BE2C (cell line): ENCODE data around the gene NEO1.

Experiments used
- DNase-seq: peaks from one replicate; pipeline ENCODE4 v3.0.0-alpha.2; 2020
- H3K27me3 ChIP-seq: fragments of 250-450 bp; sonication (Bioruptor Pico); 2 replicates; pipeline ENCODE4 v1.5.1; 2020; ENCODE audit warnings: mild to moderate bottlenecking
- H3K36me3 ChIP-seq: fragments of 250-450 bp; sonication (Bioruptor Pico); 2 replicates; pipeline ENCODE4 v1.5.1; 2020; ENCODE audit warnings: mild to moderate bottlenecking
- H3K4me1 ChIP-seq: fragments of 250-450 bp; sonication (Bioruptor Pico); 2 replicates; pipeline ENCODE4 v1.5.1; 2020
- H3K4me3 ChIP-seq: 2 replicates; pipeline ENCODE4 v1.5.1; 2011; ENCODE audit warnings: low read depth, low read length
- H3K9me3 ChIP-seq: fragments of 250-450 bp; sonication (Bioruptor Pico); 2 replicates; pipeline ENCODE4 v1.5.1; 2020
- TF ChIP-seq, protein P1 (sequence below): IDR thresholded peaks from 2 replicates; pipeline ENCODE4 v1.5.1; 2012; ENCODE audit warnings: mild to moderate bottlenecking, low read depth, low read length

Gene NEO1

GRCh38 chr15:73034221-73034620 lies 18.0 kb upstream of the NEO1 start:
- no peaks in the 10 kb centered on the region for H3K4me1 ChIP-seq
- TF ChIP-seq, protein P1, sequence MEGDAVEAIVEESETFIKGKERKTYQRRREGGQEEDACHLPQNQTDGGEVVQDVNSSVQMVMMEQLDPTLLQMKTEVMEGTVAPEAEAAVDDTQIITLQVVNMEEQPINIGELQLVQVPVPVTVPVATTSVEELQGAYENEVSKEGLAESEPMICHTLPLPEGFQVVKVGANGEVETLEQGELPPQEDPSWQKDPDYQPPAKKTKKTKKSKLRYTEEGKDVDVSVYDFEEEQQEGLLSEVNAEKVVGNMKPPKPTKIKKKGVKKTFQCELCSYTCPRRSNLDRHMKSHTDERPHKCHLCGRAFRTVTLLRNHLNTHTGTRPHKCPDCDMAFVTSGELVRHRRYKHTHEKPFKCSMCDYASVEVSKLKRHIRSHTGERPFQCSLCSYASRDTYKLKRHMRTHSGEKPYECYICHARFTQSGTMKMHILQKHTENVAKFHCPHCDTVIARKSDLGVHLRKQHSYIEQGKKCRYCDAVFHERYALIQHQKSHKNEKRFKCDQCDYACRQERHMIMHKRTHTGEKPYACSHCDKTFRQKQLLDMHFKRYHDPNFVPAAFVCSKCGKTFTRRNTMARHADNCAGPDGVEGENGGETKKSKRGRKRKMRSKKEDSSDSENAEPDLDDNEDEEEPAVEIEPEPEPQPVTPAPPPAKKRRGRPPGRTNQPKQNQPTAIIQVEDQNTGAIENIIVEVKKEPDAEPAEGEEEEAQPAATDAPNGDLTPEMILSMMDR, result no peak
- no peaks in the 10 kb centered on the region for H3K9me3 ChIP-seq
- no peak overlapping the region for H3K4me3 ChIP-seq
- DNase-seq, result no peak
- H3K36me3 ChIP-seq, result no peaks in the 10 kb centered on the region
- H3K27me3 ChIP-seq, result peaks cover 15% of the 10 kb centered on the region

DNA sequence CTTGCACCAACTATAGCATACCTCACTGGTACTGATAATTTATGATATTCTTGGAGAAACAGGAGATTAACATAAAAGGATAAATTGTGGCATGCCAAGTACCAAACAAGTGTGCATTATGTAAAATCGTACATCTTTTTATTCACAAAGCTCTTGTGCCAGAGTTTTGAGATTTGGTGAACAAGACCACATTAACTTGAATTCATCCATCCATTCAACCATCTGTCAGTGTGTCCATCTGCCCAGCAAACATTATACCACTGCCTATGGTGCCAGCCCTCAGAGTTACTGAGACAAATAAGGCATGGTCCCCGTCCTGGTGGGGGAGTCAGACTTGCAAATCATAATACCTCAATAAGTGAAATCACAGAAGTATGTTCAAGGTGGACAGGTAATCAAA lies 17.0 kb upstream of the NEO1 start:
- no peaks in the 10 kb centered on the region for H3K9me3 ChIP-seq
- no peaks in the 10 kb centered on the region for H3K4me1 ChIP-seq
- H3K36me3 ChIP-seq, result no peaks in the 10 kb centered on the region
- H3K4me3 ChIP-seq, result no peak overlapping the region
- TF ChIP-seq, protein P1, result no peak
- H3K27me3 ChIP-seq, result peaks cover 10% of the 10 kb centered on the region
- no peak for DNase-seq

DNA sequence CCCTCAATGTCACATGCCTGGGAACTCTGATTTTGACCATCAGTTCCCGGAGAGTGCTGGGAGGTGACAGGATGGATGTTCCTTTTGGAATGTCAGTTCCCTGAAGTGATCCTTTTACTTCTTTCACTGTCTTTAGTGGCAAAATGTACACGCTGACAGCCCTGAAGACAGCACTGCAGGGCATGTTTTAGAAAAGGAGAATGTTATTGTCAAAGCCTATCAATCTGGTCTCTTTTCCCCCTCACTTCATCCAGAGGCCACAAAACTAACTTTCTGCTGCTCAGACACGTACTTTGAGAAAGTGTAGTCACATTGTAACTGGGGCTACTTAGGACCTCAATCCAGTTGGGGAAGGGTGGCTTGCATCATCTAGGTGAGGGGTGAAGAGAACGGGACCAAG lies 14.0 kb upstream of the NEO1 start:
- Histone ChIP-seq H3K36me3 (no peaks in the 10 kb centered on the region), H3K9me3 (no peaks in the 10 kb centered on the region), H3K4me1 (no peaks in the 10 kb centered on the region), H3K4me3 (no peak overlapping the region), H3K27me3 (peaks cover 5% of the 10 kb centered on the region; the same call in 1 of the 2 replicates)
- TF ChIP-seq, protein P1, result no peak
- DNase-seq, result no peak

DNA sequence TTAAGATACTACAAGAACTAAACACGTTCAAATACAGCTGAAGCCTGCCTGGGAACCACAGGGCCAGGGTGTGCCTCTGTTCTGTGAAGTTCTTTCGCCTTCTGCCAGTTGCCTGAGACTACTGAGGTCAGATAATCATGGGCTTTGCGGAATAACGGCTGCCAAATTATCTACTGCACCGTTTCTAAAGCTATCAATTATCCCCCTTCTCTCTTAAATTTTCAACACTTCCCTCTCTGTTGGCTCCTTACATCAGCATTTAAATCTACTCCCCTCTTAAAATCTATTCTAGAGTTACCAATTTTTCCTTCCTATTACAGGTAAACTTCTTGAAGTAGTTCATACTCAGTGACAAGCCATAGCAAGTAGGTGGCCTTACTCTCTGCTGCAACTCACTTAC lies 6.2 kb upstream of the NEO1 start:
- TF ChIP-seq, protein P1, result no peak
- no peaks in the 10 kb centered on the region for H3K9me3 ChIP-seq
- peaks cover 33% of the 10 kb centered on the region for H3K27me3 ChIP-seq
- H3K4me3 ChIP-seq, result no peak overlapping the region
- no peaks in the 10 kb centered on the region for H3K4me1 ChIP-seq
- H3K36me3 ChIP-seq, result no peaks in the 10 kb centered on the region
- DNase-seq, result no peak

DNA sequence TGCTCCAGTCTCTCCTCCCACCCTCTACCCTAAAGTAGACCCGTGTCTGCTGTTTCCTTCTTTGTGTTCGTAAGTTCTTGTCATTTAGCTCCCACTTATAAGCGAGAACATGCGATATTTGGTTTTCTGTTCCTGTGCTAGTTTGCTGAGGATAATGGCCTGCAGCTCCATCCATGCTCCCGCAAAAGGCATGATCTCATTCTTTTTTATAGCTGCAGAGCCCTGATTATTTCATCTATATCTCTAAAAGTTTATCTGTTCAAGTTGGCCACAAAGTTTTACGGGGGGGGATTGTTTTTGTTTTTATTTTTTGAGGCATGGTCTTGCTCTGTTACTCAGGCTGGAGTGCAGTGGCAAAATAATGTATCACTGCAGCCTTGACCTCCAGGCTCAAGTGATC lies 4.4 kb upstream of the NEO1 start:
- no peak for DNase-seq

GRCh38 chr15:73048624-73049295 lies 3.5 kb upstream of the NEO1 start:
- no peaks in the 10 kb centered on the region for H3K4me1 ChIP-seq
- no peaks in the 10 kb centered on the region for H3K36me3 ChIP-seq
- peaks cover 49% of the 10 kb centered on the region for H3K27me3 ChIP-seq
- H3K9me3 ChIP-seq, result no peaks in the 10 kb centered on the region
- no peak overlapping the region for H3K4me3 ChIP-seq
- no peak for DNase-seq
- TF ChIP-seq, protein P1, result no peak

More for the DNA sequence above, 4.4 kb upstream of the NEO1 start:
- TF ChIP-seq, protein P1, result no peak
- Histone ChIP-seq H3K9me3 (no peaks in the 10 kb centered on the region), H3K36me3 (no peaks in the 10 kb centered on the region), H3K27me3 (peaks cover 41% of the 10 kb centered on the region), H3K4me1 (no peaks in the 10 kb centered on the region), H3K4me3 (no peak overlapping the region)
